VCaP (cell line): ENCODE data around the gene ZNF664.

ENCODE experiments used
- H3K27ac ChIP-seq: fragments of 450-650 bp; 2 replicates; pipeline ENCODE4 v1.5.1; 2017
- TF ChIP-seq, protein P1 (sequence below): fragments of 450-650 bp; conservative IDR thresholded peaks from 2 replicates; pipeline ENCODE4 v1.5.1; 2017; ENCODE audit warnings: mild to moderate bottlenecking, moderate library complexity

The ZNF664 gene

DNA sequence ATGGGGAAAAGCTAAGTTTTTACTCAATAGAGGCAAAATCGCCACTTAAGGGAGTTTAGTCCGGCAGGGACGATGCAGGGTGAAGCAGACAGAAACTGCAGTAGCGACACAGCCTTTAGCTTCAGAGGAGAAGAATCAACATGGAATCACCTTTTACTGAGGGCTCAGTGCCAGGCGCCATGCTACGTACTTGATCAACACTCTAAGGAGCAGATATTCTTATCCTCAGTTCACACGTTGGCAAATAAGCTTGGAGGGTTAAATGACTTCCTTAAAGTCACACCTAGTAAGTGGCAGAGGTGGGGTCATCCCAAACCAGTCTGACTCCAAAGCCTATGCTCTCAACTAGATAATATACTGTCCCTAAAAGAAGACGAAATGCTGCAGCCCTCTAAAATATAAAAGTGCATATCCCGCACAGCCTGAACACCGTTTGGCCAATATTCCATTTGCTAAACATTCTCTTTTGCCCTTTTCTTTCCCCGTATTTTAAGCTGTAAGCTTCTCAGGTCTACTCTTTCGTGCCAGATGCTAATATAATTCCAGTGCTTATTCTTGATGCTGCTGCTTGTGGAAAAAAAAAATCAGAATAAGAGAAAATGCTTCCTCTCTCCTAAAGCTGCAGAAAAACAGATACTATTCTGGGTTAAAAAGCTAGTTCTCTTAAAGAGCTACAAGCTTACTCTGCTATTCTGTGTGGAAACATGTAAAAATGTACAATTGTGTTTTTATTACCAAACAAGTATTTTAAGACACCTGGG lies 11.2 kb upstream of the ZNF664 start:
- H3K27ac ChIP-seq, result peak overlapping the region; percentile 49
- TF ChIP-seq, protein P1, sequence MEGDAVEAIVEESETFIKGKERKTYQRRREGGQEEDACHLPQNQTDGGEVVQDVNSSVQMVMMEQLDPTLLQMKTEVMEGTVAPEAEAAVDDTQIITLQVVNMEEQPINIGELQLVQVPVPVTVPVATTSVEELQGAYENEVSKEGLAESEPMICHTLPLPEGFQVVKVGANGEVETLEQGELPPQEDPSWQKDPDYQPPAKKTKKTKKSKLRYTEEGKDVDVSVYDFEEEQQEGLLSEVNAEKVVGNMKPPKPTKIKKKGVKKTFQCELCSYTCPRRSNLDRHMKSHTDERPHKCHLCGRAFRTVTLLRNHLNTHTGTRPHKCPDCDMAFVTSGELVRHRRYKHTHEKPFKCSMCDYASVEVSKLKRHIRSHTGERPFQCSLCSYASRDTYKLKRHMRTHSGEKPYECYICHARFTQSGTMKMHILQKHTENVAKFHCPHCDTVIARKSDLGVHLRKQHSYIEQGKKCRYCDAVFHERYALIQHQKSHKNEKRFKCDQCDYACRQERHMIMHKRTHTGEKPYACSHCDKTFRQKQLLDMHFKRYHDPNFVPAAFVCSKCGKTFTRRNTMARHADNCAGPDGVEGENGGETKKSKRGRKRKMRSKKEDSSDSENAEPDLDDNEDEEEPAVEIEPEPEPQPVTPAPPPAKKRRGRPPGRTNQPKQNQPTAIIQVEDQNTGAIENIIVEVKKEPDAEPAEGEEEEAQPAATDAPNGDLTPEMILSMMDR, result no peak

DNA sequence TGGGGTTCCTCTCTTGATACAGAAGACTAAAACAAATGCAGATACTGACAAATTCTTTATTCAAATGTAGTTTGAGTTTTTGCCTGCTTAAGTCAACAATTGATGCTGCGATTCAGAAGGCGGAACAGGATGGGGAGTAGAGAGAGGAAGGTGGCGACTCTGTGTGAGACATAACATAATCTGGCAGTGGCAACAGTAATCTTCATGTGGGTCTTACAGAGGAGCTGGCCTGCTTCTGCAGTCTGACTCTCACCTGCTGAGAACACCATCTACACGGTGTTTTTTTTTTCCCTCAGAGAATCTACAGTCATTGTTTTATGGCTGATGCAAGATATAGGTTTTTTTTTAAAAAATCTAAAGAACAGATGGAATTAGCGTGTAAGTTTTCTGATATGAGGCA lies 10.5 kb upstream of the ZNF664 start:
- TF ChIP-seq, protein P1, result no peak
- H3K27ac ChIP-seq, result no peak overlapping the region

DNA sequence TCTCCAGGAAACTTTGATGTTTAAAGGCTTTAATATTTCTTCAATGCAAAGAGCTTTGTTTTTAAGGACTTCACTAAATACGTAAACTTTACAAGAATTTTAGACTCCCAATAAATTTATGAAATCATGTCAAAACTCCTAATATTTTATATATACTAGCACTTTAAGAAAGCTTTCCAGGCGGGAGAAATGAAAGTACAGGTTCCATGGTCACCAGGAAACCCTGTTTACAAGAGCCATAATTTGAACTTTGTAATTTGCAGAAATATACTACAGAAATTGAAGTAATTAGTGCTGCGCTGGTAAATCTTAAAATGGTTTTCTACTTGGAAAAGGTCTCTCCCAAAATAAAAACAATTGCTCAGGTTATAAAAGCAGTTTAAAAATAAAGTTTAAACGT lies 9.2 kb upstream of the ZNF664 start:
- H3K27ac ChIP-seq, result no peak overlapping the region

DNA sequence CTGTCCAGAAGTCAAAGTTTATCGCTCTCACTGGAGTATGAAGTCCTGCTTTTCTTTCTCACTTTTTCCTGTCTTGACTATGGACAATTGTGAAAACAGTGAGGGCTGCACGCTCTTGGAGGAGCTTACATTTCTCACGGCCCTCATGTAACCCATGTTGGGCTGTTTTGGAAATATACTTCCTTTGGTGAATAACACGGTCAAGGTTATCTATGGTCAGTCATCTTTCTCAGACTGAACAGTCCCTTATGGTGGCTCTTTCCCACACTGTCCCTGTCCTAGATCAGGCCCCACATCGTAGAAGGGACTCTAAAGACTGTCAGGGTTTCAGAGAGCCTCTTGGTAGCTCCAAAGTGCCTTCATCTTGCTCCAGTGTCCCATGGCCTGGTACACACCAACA lies 7.6 kb upstream of the ZNF664 start:
- H3K27ac ChIP-seq, result no peak overlapping the region
- TF ChIP-seq, protein P1, result no peak

More for the DNA sequence above, 9.2 kb upstream of the ZNF664 start:
- TF ChIP-seq, protein P1, result no peak

DNA sequence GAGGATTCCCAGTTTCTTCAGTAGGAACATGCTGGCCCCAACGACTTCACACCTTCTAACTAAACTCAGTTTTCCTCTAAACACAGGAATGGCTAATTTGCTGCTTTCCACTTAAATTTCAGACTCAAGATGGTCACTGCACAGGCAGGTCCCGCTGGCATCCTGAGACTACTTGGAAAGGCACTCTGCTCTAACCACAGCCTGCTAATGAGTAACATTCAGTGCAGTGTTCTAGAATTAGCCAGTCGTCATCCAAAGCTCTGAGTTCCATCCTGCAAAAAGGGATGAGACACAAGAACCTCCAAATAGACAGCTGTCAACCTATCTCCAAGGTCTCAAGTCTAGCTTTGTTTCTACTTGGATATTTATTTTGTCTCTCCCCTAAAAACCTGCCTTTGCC lies 6.4 kb upstream of the ZNF664 start:
- no peak overlapping the region for H3K27ac ChIP-seq
- TF ChIP-seq, protein P1, result no peak

DNA sequence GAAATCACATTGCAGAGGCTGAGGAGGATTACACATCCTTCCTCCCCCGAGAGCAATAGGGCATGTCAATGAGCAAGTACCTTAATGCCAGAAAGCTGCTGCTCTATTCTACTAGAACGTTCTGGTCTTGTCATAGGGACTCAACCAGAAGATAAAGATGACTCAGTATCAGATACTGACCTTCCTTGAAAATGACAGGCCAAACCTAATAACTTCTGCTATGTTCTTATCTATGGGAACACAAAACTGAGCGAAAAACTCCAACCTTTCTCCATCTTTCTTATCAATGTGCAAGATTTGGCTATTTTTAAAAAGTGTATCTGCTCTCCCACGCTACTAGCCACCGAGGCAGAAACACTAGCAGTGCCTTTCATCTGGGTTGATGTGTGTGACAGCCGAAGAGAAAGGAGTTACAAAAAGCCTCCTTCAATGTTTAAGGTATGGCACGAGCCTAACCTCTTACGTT lies 5.9 kb upstream of the ZNF664 start:
- TF ChIP-seq, protein P1, result no peak
- H3K27ac ChIP-seq, result no peak overlapping the region

DNA sequence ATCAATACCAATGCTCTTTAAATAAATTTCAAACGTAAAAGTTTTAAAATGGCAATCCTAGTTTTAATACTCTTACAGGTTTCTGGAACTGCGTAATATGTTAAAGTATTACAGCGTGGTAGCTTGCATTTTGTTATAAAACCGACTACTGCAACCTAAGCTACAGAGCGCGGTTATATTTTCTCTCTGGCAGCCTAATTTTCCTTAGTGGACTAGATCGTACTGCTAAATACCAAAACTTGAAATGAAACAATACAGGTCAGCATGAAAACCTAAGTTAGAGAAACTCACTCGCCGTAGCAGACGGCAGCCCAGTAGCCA lies 1.6 kb upstream of the ZNF664 start:
- TF ChIP-seq, protein P1, result no peak
- H3K27ac ChIP-seq, result peak overlapping the region; percentile 99
